ENCODE data around the gene PLAGL1.
"Not testable (repeated sequence)": the region's sequence is repeated elsewhere in the genome, so short reads cannot be mapped to it uniquely, and the experiment has no call there.

The PLAGL1 gene

GRCh38 chr6:143917026-143917425 lies 91.0 kb downstream of the PLAGL1 start:
- not testable (repeated sequence) for H3K4me3 ChIP-seq (ENCODE audit: low read length in 2 of 2); H3K36me3 ChIP-seq (ENCODE audit: control insufficient read depth in 2 of 2, insufficient read depth in 2 of 2, low read length in 2 of 2)

GRCh38 chr6:143912671-143913070 lies 95.4 kb downstream of the PLAGL1 start:
- Histone ChIP-seq H3K4me3 (ENCODE audit: low read length in 2 of 2) (no peak overlapping the region), H3K9me3 (ENCODE audit: control insufficient read depth in 2 of 2, low read length in 2 of 2) (no peaks in the 10 kb centered on the region), H3K27ac (ENCODE audit: low read depth in 2 of 2, low read length in 2 of 2) (no peak overlapping the region), H3K4me1 (ENCODE audit: control insufficient read depth in 2 of 2, insufficient read depth in 2 of 2, low read length in 2 of 2) (no peaks in the 10 kb centered on the region), H3K36me3 (ENCODE audit: control insufficient read depth in 2 of 2, insufficient read depth in 2 of 2, low read length in 2 of 2) (no peaks in the 10 kb centered on the region), H3K27me3 (ENCODE audit: control insufficient read depth in 2 of 2, insufficient read depth in 2 of 2, low read length in 2 of 2) (no peaks in the 10 kb centered on the region), H3K9ac (ENCODE audit: low read depth in 1 of 2, low read length in 2 of 2) (no peak overlapping the region)

More at GRCh38 chr6:143917026-143917425, 91.0 kb downstream of the PLAGL1 start:
- H3K4me1 ChIP-seq (ENCODE audit: control insufficient read depth in 2 of 2, insufficient read depth in 2 of 2, low read length in 2 of 2); H3K27ac ChIP-seq (ENCODE audit: low read depth in 2 of 2, low read length in 2 of 2); H3K9me3 ChIP-seq (ENCODE audit: control insufficient read depth in 2 of 2, low read length in 2 of 2); H3K9ac ChIP-seq (ENCODE audit: low read depth in 1 of 2, low read length in 2 of 2); H3K27me3 ChIP-seq (ENCODE audit: control insufficient read depth in 2 of 2, insufficient read depth in 2 of 2, low read length in 2 of 2): not testable (repeated sequence)

DNA sequence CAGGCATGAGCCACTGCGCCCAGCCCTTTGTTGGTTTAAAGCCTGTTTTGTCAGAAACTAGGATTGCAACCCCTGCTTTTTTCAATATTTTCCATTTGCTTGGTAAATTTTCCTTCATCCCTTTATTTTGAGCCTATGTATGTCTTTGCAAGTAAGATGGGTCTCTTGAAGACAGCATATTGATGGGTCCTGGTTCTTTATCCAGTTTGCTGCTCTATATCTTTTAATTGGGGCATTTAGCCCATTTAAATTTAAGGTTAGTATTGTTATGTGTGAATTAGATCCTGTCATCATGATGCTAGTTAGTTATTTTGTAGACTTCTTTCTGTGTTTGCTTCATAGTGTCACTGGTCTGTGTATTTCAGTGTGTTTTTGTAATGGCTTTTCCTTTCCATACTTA lies 97.0 kb downstream of the PLAGL1 start:
- Histone ChIP-seq H3K9me3 (ENCODE audit: control insufficient read depth in 2 of 2, low read length in 2 of 2) (no peaks in the 10 kb centered on the region), H3K27ac (ENCODE audit: low read depth in 2 of 2, low read length in 2 of 2) (no peak overlapping the region), H3K4me1 (ENCODE audit: control insufficient read depth in 2 of 2, insufficient read depth in 2 of 2, low read length in 2 of 2) (no peaks in the 10 kb centered on the region), H3K36me3 (ENCODE audit: control insufficient read depth in 2 of 2, insufficient read depth in 2 of 2, low read length in 2 of 2) (no peaks in the 10 kb centered on the region), H3K27me3 (ENCODE audit: control insufficient read depth in 2 of 2, insufficient read depth in 2 of 2, low read length in 2 of 2) (no peaks in the 10 kb centered on the region), H3K4me3 (ENCODE audit: low read length in 2 of 2) (no peak overlapping the region), H3K9ac (ENCODE audit: low read depth in 1 of 2, low read length in 2 of 2) (no peak overlapping the region)

- Histone ChIP-seq H3K27ac (ENCODE audit: low read depth in 2 of 2, low read length in 2 of 2) (peak overlapping the region in 1 of 2 donors; percentile 61), H3K36me3 (ENCODE audit: control insufficient read depth in 2 of 2, insufficient read depth in 2 of 2, low read length in 2 of 2) (no peaks in the 10 kb centered on the region), H3K4me1 (ENCODE audit: control insufficient read depth in 2 of 2, insufficient read depth in 2 of 2, low read length in 2 of 2) (no peaks in the 10 kb centered on the region), H3K9me3 (ENCODE audit: control insufficient read depth in 2 of 2, low read length in 2 of 2) (no peaks in the 10 kb centered on the region), H3K4me3 (ENCODE audit: low read length in 2 of 2) (no peak overlapping the region), H3K27me3 (ENCODE audit: control insufficient read depth in 2 of 2, insufficient read depth in 2 of 2, low read length in 2 of 2) (no peaks in the 10 kb centered on the region), H3K9ac (ENCODE audit: low read depth in 1 of 2, low read length in 2 of 2) (no peak overlapping the region)
These were observed 105.2 kb downstream of the PLAGL1 start for GRCh38 chr6:143902827-143903226.

GRCh38 chr6:143901885-143902750 lies 105.9 kb downstream of the PLAGL1 start:
- no peaks in the 10 kb centered on the region for H3K36me3 ChIP-seq (ENCODE audit: control insufficient read depth in 2 of 2, insufficient read depth in 2 of 2, low read length in 2 of 2)
- peak overlapping the region; percentile 2 to 61 for H3K27ac ChIP-seq (ENCODE audit: low read depth in 2 of 2, low read length in 2 of 2)
- no peaks in the 10 kb centered on the region for H3K27me3 ChIP-seq (ENCODE audit: control insufficient read depth in 2 of 2, insufficient read depth in 2 of 2, low read length in 2 of 2)
- H3K9ac ChIP-seq (ENCODE audit: low read depth in 1 of 2, low read length in 2 of 2), result no peak overlapping the region
- no peak overlapping the region for H3K4me3 ChIP-seq (ENCODE audit: low read length in 2 of 2)
- no peaks in the 10 kb centered on the region for H3K4me1 ChIP-seq (ENCODE audit: control insufficient read depth in 2 of 2, insufficient read depth in 2 of 2, low read length in 2 of 2)
- H3K9me3 ChIP-seq (ENCODE audit: control insufficient read depth in 2 of 2, low read length in 2 of 2), result no peaks in the 10 kb centered on the region

DNA sequence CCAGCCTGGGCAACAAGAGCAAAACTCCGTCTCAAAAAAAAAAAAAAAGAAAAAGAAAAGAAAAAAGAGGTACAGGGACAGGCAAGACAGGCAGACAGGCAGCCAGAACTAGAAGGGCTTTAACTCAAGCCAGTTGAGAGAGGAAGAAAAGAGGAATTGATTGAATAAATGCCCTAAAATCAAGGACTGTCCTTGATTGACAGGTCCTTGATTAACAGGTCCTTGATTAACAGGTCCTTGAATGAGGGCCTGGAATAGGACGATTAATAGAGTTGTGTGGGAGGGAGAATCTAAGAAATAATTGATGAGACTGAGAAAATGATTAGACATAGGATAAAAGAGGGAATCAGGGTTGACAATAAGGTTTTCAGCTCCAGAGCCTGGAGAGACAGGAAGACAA lies 107.7 kb downstream of the PLAGL1 start:
- Histone ChIP-seq H3K27ac (ENCODE audit: low read depth in 2 of 2, low read length in 2 of 2) (no peak overlapping the region), H3K4me3 (ENCODE audit: low read length in 2 of 2) (no peak overlapping the region), H3K27me3 (ENCODE audit: control insufficient read depth in 2 of 2, insufficient read depth in 2 of 2, low read length in 2 of 2) (no peaks in the 10 kb centered on the region), H3K9ac (ENCODE audit: low read depth in 1 of 2, low read length in 2 of 2) (no peak overlapping the region), H3K9me3 (ENCODE audit: control insufficient read depth in 2 of 2, low read length in 2 of 2) (no peaks in the 10 kb centered on the region), H3K4me1 (ENCODE audit: control insufficient read depth in 2 of 2, insufficient read depth in 2 of 2, low read length in 2 of 2) (peaks cover 4% of the 10 kb centered on the region in 2 donors), H3K36me3 (ENCODE audit: control insufficient read depth in 2 of 2, insufficient read depth in 2 of 2, low read length in 2 of 2) (no peaks in the 10 kb centered on the region)

GRCh38 chr6:143896126-143896860 lies 111.8 kb downstream of the PLAGL1 start:
- Histone ChIP-seq H3K9ac (ENCODE audit: low read depth in 1 of 2, low read length in 2 of 2) (no peak overlapping the region), H3K4me3 (ENCODE audit: low read length in 2 of 2) (peak overlapping the region in 1 of 2 donors; percentile 4), H3K4me1 (ENCODE audit: control insufficient read depth in 2 of 2, insufficient read depth in 2 of 2, low read length in 2 of 2) (peaks cover 4% of the 10 kb centered on the region in 2 donors), H3K27me3 (ENCODE audit: control insufficient read depth in 2 of 2, insufficient read depth in 2 of 2, low read length in 2 of 2) (no peaks in the 10 kb centered on the region), H3K36me3 (ENCODE audit: control insufficient read depth in 2 of 2, insufficient read depth in 2 of 2, low read length in 2 of 2) (no peaks in the 10 kb centered on the region), H3K27ac (ENCODE audit: low read depth in 2 of 2, low read length in 2 of 2) (peak overlapping the region; percentile 41 to 56), H3K9me3 (ENCODE audit: control insufficient read depth in 2 of 2, low read length in 2 of 2) (no peaks in the 10 kb centered on the region)

DNA sequence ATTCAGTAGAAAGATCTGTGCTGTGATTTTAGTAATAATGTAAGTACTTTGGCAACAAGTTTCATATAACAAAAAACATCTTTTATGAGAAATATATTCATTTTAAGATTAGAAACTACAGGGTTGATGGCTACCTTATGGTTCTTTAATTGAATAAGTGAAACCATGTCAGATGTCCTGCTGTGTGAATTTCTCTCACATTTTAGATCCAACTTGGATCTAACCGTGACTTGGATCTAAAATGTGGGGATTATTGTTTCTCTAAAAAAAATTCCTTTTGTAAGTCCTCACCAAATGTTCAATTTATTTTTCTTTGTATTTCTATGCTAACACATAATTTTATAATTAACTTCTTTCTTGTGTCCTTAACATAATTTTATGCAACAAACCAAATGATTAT lies 113.4 kb downstream of the PLAGL1 start:
- Histone ChIP-seq H3K4me3 (ENCODE audit: low read length in 2 of 2) (no peak overlapping the region), H3K9ac (ENCODE audit: low read depth in 1 of 2, low read length in 2 of 2) (no peak overlapping the region)

More for the DNA sequence above, 113.4 kb downstream of the PLAGL1 start:
- Histone ChIP-seq H3K27me3 (ENCODE audit: control insufficient read depth in 2 of 2, insufficient read depth in 2 of 2, low read length in 2 of 2) (no peaks in the 10 kb centered on the region), H3K9me3 (ENCODE audit: control insufficient read depth in 2 of 2, low read length in 2 of 2) (no peaks in the 10 kb centered on the region), H3K4me1 (ENCODE audit: control insufficient read depth in 2 of 2, insufficient read depth in 2 of 2, low read length in 2 of 2) (peaks cover 4% of the 10 kb centered on the region in 2 donors), H3K36me3 (ENCODE audit: control insufficient read depth in 2 of 2, insufficient read depth in 2 of 2, low read length in 2 of 2) (no peaks in the 10 kb centered on the region), H3K27ac (ENCODE audit: low read depth in 2 of 2, low read length in 2 of 2) (no peak overlapping the region)
